NCI-H2171 treated with DMSO at 0.1 percent for 48 hours (cell line): ENCODE data around the gene GPR42.
"Not testable (repeated sequence)": the region's sequence is repeated elsewhere in the genome, so short reads cannot be mapped to it uniquely, and the experiment has no call there.

Experiments
- DNase-seq: peaks from one replicate; lab custom pipeline; 2025; lab: John Stamatoyannopoulos, UW

GPR42 gene

DNA sequence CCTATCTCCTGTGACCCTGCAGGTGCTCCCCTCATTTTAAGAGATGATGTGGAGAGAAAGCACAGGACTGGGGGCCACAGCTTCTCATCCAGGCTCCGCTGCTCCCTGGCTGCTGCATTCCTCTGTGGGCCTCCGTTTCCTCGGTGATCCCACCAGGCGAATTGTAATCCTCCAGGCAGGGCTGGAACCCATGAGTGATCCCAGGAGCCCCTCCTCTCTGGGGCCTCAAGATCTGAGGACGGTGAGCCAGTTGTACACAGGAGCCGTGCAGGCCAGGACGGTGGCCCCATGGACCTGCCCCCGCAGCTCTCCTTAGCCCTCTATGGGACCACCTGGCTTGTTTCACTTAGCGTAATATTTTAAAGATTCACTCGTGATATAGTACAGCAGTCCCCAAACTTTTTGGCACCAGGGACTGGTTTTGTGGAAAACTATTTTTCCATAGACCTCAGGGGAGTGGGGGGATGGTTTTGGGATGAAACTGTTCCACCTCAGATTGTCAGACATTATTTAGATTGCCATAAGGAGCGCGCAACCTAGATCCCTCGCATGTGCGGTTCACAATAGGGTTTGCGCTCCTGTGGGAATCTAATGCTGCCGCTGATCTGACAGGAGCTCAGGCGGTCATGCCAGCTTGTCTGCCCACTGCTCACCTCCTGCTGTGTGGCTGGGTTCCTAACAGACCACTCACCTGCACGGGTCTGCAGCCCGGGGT, 7.0 kb upstream of the GPR42 start:
- no peak for DNase-seq

- DNase-seq: no peak
Observed at GRCh38 chr19:35365303-35365702, 5.6 kb upstream of the GPR42 start.

DNA sequence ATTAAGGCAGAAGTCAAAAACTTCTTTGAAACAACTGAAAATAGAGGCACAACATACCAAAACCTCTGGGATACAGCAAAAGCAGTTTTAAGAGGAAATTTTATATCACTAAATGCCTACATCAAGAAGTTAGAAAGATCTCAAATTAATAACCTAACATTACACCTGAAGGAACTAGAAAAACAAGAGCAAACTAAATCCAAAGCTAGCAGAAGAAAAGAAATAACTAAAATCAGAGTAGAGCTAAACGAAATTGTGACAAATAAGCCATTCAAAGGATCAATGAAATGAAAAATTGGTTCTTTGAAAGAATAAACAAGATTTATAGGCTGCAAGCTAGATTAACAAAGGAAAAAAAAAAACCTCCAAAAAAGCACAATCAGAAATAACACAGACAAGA, 2.5 kb upstream of the GPR42 start:
- no peak for DNase-seq

DNA sequence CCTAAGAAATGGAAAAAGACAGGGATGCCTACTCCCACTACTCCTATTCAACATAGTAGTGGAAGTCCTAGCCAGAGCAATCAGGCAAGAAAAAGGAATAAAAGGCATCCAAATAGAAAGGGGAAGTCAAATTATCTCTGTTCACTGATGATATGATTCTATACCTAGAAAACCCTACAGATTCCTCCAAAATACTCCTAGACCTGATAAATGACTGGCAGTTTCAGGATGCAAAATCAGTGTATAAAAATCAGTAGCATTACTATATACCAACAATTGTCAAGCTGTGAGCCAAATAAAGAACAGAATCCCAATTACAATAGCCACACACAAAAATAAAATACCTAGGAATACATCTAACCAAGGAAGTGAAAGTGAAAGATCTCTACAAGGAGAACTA, 1.3 kb upstream of the GPR42 start:
- DNase-seq: no peak

- no peak for DNase-seq
Observed at GRCh38 chr19:35373492-35373891, 2.6 kb downstream of the GPR42 start.

GRCh38 chr19:35374031-35374430, 3.2 kb downstream of the GPR42 start:
- not testable (repeated sequence) for DNase-seq

GRCh38 chr19:35375505-35376307, 4.8 kb downstream of the GPR42 start:
- DNase-seq: no peak

DNA sequence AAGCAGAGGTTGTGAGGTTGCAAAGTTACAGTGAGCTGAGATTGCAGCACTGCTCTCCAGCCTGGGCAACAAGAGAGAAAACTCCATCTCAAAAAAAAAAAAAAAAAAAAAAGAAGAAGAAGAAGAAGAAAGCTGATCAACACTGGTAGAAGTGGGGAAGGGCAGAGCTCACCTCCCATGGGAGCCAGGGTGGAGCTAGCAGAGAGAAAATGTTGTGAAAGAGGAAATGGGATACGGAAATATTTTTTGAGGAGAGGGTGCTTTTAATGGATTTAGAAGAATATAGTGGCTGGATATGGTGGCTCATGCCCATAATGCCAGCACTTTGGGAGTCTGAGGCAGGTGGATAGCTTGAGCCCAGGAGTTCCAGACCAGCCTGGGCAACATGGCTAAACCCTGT, 6.8 kb downstream of the GPR42 start:
- no peak for DNase-seq

- no peak for DNase-seq
Observed at GRCh38 chr19:35378356-35378755, 7.5 kb downstream of the GPR42 start.

GRCh38 chr19:35379545-35379944, 8.7 kb downstream of the GPR42 start:
- DNase-seq: not testable (repeated sequence)

- no peak for DNase-seq
Observed at GRCh38 chr19:35379992-35380391, 9.1 kb downstream of the GPR42 start.

GRCh38 chr19:35380450-35381124, 9.7 kb downstream of the GPR42 start:
- DNase-seq: no peak

DNA sequence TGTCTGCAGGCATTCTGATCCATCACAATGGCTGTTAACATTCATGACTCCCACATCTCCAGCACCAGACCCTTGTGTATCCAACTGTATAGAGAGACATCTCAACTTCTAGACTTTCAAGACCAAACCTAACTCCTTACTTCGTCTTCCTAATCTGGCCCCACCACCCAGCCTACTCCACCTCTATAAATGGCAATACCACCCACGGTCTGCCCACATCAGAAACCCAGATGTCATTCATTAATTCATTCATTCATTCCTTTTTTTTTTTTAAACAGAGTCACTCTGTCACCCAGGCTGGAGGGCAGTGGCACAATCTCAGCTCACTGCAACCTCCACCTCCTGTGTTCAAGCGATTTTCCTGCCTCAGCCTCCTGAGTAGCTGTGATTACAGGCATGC, 10.4 kb downstream of the GPR42 start:
- no peak for DNase-seq

GRCh38 chr19:35381926-35382325, 11.1 kb downstream of the GPR42 start:
- no peak for DNase-seq

DNA sequence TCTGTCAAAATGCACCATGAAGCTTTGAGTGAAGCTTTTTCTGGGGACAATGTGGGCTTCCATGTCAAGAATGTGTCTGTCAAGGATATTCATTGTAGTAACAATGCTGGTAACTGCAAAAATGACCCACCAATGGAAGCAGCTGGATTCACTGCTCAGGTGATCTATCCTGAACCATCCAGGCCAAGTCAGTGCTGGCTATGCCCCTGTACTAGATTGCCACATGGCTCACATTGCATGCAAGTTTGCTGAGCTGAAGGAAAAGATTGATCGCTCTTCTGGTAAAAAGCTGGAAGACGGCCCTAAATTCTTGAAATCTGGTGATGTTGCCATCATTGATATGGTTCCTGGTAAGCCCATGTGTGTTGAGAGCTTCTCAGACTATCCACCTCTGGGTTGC, 12.7 kb downstream of the GPR42 start:
- DNase-seq: no peak

GRCh38 chr19:35388277-35389054, 17.6 kb downstream of the GPR42 start:
- no peak for DNase-seq

DNA sequence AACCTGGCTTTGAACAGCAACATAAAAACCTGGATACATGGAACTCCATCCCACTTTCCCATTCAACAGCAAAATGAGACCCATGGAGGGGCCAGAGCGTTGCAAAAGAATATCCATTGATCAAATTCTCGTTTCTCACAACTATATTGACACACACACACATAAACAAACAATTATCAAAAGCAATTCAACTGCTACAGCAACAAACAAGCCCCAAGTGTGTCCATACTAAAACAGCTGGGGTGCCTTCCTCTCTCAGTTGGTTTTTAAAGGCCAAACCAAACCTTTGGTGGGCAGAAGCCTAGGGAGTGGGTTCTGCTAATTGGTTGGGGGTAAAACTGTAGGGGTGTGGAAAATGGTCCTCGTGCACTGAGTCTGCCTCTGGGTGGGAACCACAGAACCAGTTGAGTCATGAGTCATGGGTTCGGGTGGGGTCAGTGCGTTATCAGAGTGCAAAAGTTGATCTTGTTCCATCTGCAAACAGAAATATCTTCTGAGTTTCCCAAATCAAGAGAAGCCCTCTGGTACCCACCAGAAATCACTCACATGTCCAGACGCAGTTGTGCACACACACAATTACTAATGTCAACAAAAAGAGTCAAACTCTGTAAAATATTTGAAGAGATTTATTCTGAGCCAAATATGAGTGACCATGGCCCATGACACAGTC, 18.5 kb downstream of the GPR42 start:
- no peak for DNase-seq

DNA sequence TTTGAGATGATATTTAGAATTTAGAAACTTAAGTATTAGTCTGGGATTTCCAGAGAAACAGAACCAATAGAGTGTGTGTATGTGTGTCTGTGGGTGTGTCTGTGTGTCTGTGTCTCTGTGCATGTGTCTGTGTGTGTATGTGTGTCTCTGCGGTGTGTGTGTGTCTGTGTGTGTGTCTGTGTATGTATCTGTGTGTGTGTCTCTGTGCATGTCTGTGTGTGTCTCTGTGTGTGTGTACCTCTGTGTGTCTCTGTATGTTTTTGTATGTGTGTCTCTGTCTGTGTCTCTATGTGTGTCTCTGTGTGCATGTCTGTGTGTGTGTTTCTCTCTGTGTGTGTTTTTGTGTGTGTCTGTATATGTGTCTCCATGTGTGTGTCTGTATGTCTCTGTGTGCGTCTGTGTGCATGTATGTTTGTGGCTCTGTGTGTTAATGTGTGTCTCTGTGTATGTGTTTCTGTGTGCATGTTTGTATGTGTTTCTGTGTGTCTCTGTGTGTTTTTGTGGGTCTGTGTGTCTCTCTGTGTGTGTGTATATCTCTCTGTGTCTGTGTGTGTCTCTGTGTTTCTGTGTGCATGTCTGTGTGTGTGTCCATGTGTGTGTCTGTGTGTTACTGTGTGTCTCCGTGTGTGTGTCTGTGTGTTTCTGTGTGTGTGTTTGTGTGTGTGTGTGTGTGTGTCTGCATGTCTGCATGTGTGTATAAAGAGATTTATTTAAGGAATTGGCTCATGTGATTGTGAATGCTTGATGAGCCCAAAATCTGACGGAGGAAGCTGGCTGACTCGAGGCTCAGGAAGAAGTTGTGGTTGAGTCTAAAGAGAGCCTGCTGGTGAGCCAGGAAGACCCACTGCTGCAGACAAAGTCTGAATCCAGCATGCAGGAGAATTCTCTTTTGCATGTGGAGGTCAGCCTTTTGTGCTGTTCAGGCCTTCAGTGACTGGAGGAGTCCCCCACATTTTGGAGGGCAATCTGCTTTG, 22.2 kb downstream of the GPR42 start:
- DNase-seq: no peak

DNA sequence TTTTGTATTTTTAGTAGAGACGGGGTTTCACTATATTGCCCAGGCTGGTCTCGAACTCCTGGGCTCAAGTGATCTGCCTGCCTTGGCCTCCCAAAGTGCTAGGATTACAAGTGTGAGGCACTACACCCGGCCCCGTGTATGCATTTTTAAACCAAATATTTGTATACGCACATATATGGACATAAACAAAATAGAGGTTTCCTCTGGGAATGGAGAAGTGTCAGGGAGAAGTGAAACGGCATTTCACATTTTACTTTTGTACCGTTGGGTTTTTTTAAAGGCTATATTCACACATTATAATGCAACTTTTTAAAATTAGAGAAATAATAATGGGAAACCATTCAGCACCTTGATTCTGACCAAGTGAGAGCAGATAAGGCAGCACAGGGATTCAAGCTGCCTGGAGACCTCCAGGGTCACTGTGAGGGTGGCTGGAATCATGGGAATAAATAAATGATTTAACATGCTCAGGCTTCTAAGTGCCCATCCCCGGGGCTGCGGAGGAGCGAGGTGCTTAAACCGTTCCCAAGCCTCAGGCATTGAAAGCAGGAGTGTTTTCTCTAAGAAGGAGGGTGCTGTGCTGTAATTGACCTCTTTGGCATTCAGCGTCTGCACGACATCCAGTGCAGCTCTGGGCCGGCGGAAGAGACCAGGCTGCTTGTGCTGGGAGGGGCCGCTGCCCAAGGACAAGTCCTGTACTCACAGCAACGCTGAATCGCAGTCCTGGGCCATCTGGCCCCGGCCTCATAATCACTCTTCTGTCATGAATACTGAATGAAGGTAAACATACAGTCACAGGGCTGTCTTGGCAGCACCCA, 24.7 kb downstream of the GPR42 start:
- peak; percentile 50 for DNase-seq
